ENCODE data around the gene MLPH. TPM values are rescaled to one million over a fixed set of nuclear protein-coding genes. Genes with fewer than 3 reads are reported as not detected.

Gene MLPH
- total and polyA plus RNA-seq, 2 of the 13 experiments (the other 11 are each of a cell fraction or from before 2014, with no cell fraction given): 0.12 TPM; not detected in 1

- FAIRE-seq (no peak), DNase-seq (ENCODE audit: low spot score) (no peak), ATAC-seq (no peak)
- Histone ChIP-seq H3K27me3 (ENCODE audit: control insufficient read depth in 1 of 2, insufficient read depth in 2 of 2, low read length in 2 of 2) (peaks cover 0 to 17% of the 10 kb centered on the region in 2 experiments; a peak in 4 of 5 replicates), H3K4me3 (replicated peaks in 1 of 3; ENCODE audit: insufficient read depth in 1 of 3, low read depth in 2 of 3, low read length in 3 of 3) (no peak overlapping the region), H4K20me1 (ENCODE audit: insufficient read depth, low read length) (no peaks in the 10 kb centered on the region), H3K4me2 (ENCODE audit: low read depth, low read length) (no peak overlapping the region), H3K36me3 (replicated peaks in 1 of 2; ENCODE audit: control insufficient read depth in 1 of 2, insufficient read depth in 2 of 2, low read length in 2 of 2) (no peaks in the 10 kb centered on the region), H3K4me1 (ENCODE audit: insufficient read depth, low read length) (peaks cover 9% of the 10 kb centered on the region), H3K27ac (ENCODE audit: extremely low read length, insufficient read depth, low read length) (no peak overlapping the region), H3K9ac (ENCODE audit: insufficient read depth, low read depth, low read length) (no peak overlapping the region), H2AFZ (ENCODE audit: low read length) (no peak overlapping the region), H3K79me2 (ENCODE audit: insufficient read depth, low read length) (no peaks in the 10 kb centered on the region), H3K9me3 (ENCODE audit: low read length) (no peaks in the 10 kb centered on the region)
- in situ Hi-C loops (cut with HindIII; ENCODE audit: extremely low pct_ligation_motif_present, low pct_unique_long_range_greater_than_20kb): no loop called here
- TF ChIP-seq ZNF720 (CRISPR knock-in tag; IDR thresholded peaks at IDR 0.05): no peak
- no peak for TF ChIP-seq ATF2 (CRISPR knock-in tag; IDR thresholded peaks at IDR 0.05)
- TF ChIP-seq BCLAF1 (IDR thresholded peaks at IDR 0.05): no peak
- no peak for TF ChIP-seq ZNF451 (CRISPR knock-in tag; IDR thresholded peaks at IDR 0.05)
- TF ChIP-seq ZNF83 (CRISPR knock-in tag; IDR thresholded peaks at IDR 0.05; ENCODE audit: borderline replicate concordance): no peak
- TF ChIP-seq EHMT2 (IDR thresholded peaks at IDR 0.05; ENCODE audit: borderline replicate concordance, low read depth, low read length): no peak
- TF ChIP-seq ZNF430 (CRISPR knock-in tag; IDR thresholded peaks at IDR 0.05): no peak
- no peak for TF ChIP-seq JARID2 (CRISPR knock-in tag; IDR thresholded peaks at IDR 0.05; ENCODE audit: insufficient replicate concordance)
- no peak for TF ChIP-seq TRAFD1 (CRISPR knock-in tag; IDR thresholded peaks at IDR 0.05; ENCODE audit: borderline replicate concordance)
- TF ChIP-seq MXD3 (CRISPR knock-in tag; IDR thresholded peaks at IDR 0.05): no peak
- TF ChIP-seq HOXA3 (CRISPR knock-in tag; IDR thresholded peaks at IDR 0.05): no peak
- no peak for TF ChIP-seq TIGD3 (CRISPR knock-in tag; IDR thresholded peaks at IDR 0.05; ENCODE audit: borderline replicate concordance)
- TF ChIP-seq NKX3-1 (CRISPR knock-in tag; IDR thresholded peaks at IDR 0.05): no peak
- TF ChIP-seq BCL6 (CRISPR knock-in tag; IDR thresholded peaks at IDR 0.05): no peak
- no peak for TF ChIP-seq ZNF615 (CRISPR knock-in tag; IDR thresholded peaks at IDR 0.05; ENCODE audit: borderline replicate concordance)
- TF ChIP-seq ZNF839 (CRISPR knock-in tag; IDR thresholded peaks at IDR 0.05; ENCODE audit: borderline replicate concordance): no peak
- TF ChIP-seq MIXL1 (CRISPR knock-in tag; IDR thresholded peaks at IDR 0.05): no peak
- POLR2A ChIA-PET: no interaction called here
- no TSS peak for BruUV-seq (replicated peaks)
- CTCF ChIA-PET (ENCODE audit: low intra/inter-chr PET ratio, low total read pairs): no interaction called here
- intact Hi-C loops (cut with micrococcal nuclease; ENCODE audit: unreplicated experiment): no loop called here
- WGBS (ENCODE audit: low lambda C conversion rate): 39% methylated on average over 6 of the region's 6 CpGs
These were observed 33.2 kb downstream of the MLPH start for GRCh38 chr2:237520290-237520689.
